C4-2B (cell line): ENCODE results near the gene SIK3.

Experiments used
- CTCF ChIP-seq: fragments of 450-650 bp; conservative IDR thresholded peaks from 2 replicates; pipeline ENCODE4 v1.5.1; 2017; ENCODE audit warnings: mild to moderate bottlenecking
- ZFX ChIP-seq: fragments of 450-650 bp; IDR thresholded peaks from 2 replicates; pipeline ENCODE4 v1.6.1; 2017

- TF ChIP-seq CTCF (no peak), ZFX (no peak)
Measured at GRCh38 chr11:117039270-117039669, 59.0 kb downstream of the SIK3 start.
